H1 (cell line): ENCODE measurements around the gene NR1I2. TPM values are rescaled to one million over a fixed set of nuclear protein-coding genes. Genes with fewer than 3 reads are reported as not detected.

Experiments used
- CTCF ChIA-PET: fragments of 300-600 bp; sonication (Branson Sonifier 250); formaldehyde crosslinking; loops from one replicate; lab custom pipeline; 2021; ENCODE audit not compliant: partially characterized antibody; lab: Charles Lee
- POLR2A ChIA-PET: fragments of 300-600 bp; sonication (Branson Sonifier 250); formaldehyde crosslinking; loops from one replicate; lab custom pipeline; 2021; ENCODE audit warnings: inconsistent platforms; ENCODE audit not compliant: partially characterized antibody; lab: Charles Lee
- DNase-seq, 2 experiments: peaks; one replicate each; pipeline versions ENCODE4 v3.0.0 to v3.0.0-alpha.2; 2010 to 2022; ENCODE audit warnings: low spot score in 2 of 2, low read depth in 1 of 2, mixed read lengths in 1 of 2
- FAIRE-seq: peaks from 2 replicates; lab custom pipeline; 2011; peaks lifted over from hg19 to GRCh38; lab: Jason Lieb, UNC
- H2AFZ ChIP-seq: 2 replicates; pipeline ENCODE4 v1.8.1; 2012; ENCODE audit warnings: low read length, inconsistent platforms
- H2AK5ac ChIP-seq: 2 replicates; pipeline ENCODE4 v1.6.1; 2013; ENCODE audit warnings: low read depth, low read length
- H2BK120ac ChIP-seq: replicated peaks from 2 replicates; pipeline ENCODE3; 2013; ENCODE audit warnings: low read depth, low read length, inconsistent platforms
- H2BK12ac ChIP-seq: 2 replicates; pipeline ENCODE4 v1.6.1; 2013; ENCODE audit warnings: low read depth, low read length
- H2BK15ac ChIP-seq: 2 replicates; pipeline ENCODE4 v1.6.1; 2013; ENCODE audit warnings: low read length
- H2BK20ac ChIP-seq: 2 replicates; pipeline ENCODE4 v1.6.1; 2013; ENCODE audit warnings: low read length
- H2BK5ac ChIP-seq: 2 replicates; pipeline ENCODE4 v1.6.1; 2013; ENCODE audit warnings: low read depth, low read length
- H3K14ac ChIP-seq: 2 replicates; pipeline ENCODE4 v1.6.1; 2013; ENCODE audit warnings: inconsistent platforms; ENCODE audit not compliant: insufficient read length
- H3K18ac ChIP-seq: 2 replicates; pipeline ENCODE4 v1.6.1; 2013; ENCODE audit warnings: low read length; ENCODE audit errors: extremely low read depth
- H3K23ac ChIP-seq: 2 replicates; pipeline ENCODE4 v1.6.1; 2013; ENCODE audit warnings: inconsistent platforms; ENCODE audit not compliant: insufficient read length
- H3K23me2 ChIP-seq: 2 replicates; pipeline ENCODE4 v1.6.1; 2013; ENCODE audit warnings: low read depth, low read length
- H3K27ac ChIP-seq: 2 replicates; pipeline ENCODE4 v1.6.1; 2011; ENCODE audit warnings: low read depth, low read length, inconsistent platforms
- H3K27me3 ChIP-seq, 4 experiments: replicated peaks in 1 of 4; 1 replicate in 1 of 4; 2 replicates in 3 of 4; pipeline versions ENCODE4 v1.6.1 to v1.8.1; 2011 to 2013; ENCODE audit warnings: low read length in 3 of 4, mild to moderate bottlenecking in 3 of 4, inconsistent platforms in 2 of 4, mixed read lengths in 2 of 4, moderate library complexity in 1 of 4; ENCODE audit not compliant: control insufficient read depth in 3 of 4, insufficient read depth in 3 of 4; ENCODE audit errors: extremely low read depth in 1 of 4
- H3K36me3 ChIP-seq, 4 experiments: 2 replicates each; pipeline versions ENCODE4 v1.6.1 to v1.8.1; 2011 to 2013; ENCODE audit warnings: mild to moderate bottlenecking in 4 of 4, low read length in 3 of 4, moderate library complexity in 2 of 4, control low read depth in 1 of 4, inconsistent platforms in 1 of 4; ENCODE audit not compliant: insufficient read depth in 4 of 4, control insufficient read depth in 2 of 4
- H3K4ac ChIP-seq: replicated peaks from 2 replicates; pipeline ENCODE3; 2013; ENCODE audit warnings: low read length, low read depth, mixed read lengths, inconsistent platforms; ENCODE audit not compliant: insufficient read length
- H3K4me1 ChIP-seq, 4 experiments: replicated peaks in 1 of 4; 1 replicate in 1 of 4; 2 replicates in 3 of 4; pipeline versions ENCODE4 v1.6.1 to v1.8.1; 2011 to 2013; ENCODE audit warnings: low read length in 3 of 4, inconsistent platforms in 2 of 4, mixed read lengths in 1 of 4; ENCODE audit not compliant: insufficient read depth in 4 of 4, control insufficient read depth in 3 of 4
- H3K4me2 ChIP-seq, 2 experiments: 2 replicates each; pipeline versions ENCODE4 v1.6.1 to v1.8.1; 2011 to 2013; ENCODE audit warnings: low read depth in 2 of 2, low read length in 2 of 2, control low read depth in 1 of 2, inconsistent platforms in 1 of 2, mild to moderate bottlenecking in 1 of 2; ENCODE audit not compliant: insufficient read depth in 1 of 2
- H3K4me3 ChIP-seq, 4 experiments: fragments of 200-600, 300-600 bp in 1 of 4; sonication (generic), shearing (Covaris generic), sonication (Bioruptor Twin) in 1 of 4; 2 replicates each; pipeline versions ENCODE4 v1.5.1 to v1.8.1; 2011 to 2016; ENCODE audit warnings: low read length in 4 of 4, low read depth in 3 of 4, control low read depth in 2 of 4, inconsistent platforms in 2 of 4, mild to moderate bottlenecking in 2 of 4, mixed read lengths in 1 of 4, moderate library complexity in 1 of 4; ENCODE audit not compliant: insufficient read depth in 2 of 4; ENCODE audit errors: extremely low read depth in 1 of 4
- H3K56ac ChIP-seq: replicated peaks from 2 replicates; pipeline ENCODE3; 2013; ENCODE audit warnings: low read depth, mild to moderate bottlenecking, mixed read lengths, low read length, inconsistent platforms; ENCODE audit not compliant: insufficient read length
- H3K79me1 ChIP-seq: 2 replicates; pipeline ENCODE4 v1.6.1; 2013; ENCODE audit warnings: low read depth, low read length, control low read depth
- H3K79me2 ChIP-seq, 2 experiments: 2 replicates each; pipeline versions ENCODE4 v1.6.1 to v1.8.1; 2012 to 2013; ENCODE audit warnings: low read length in 2 of 2, mild to moderate bottlenecking in 2 of 2, inconsistent platforms in 1 of 2; ENCODE audit not compliant: insufficient read depth in 2 of 2, control insufficient read depth in 1 of 2
- H3K9ac ChIP-seq, 4 experiments: replicated peaks in 1 of 4; 1 replicate in 1 of 4; 2 replicates in 3 of 4; pipeline versions ENCODE4 v1.6.1 to v1.8.1; 2011 to 2013; ENCODE audit warnings: low read depth in 3 of 4, low read length in 3 of 4, control low read depth in 2 of 4, mild to moderate bottlenecking in 2 of 4, moderate library complexity in 2 of 4, inconsistent platforms in 1 of 4; ENCODE audit errors: extremely low read depth in 1 of 4
- H3K9me3 ChIP-seq, 2 experiments: 2 replicates each; pipeline versions ENCODE4 v1.6.1 to v1.8.1; 2012 to 2013; ENCODE audit warnings: mild to moderate bottlenecking in 2 of 2, moderate library complexity in 2 of 2, control low read depth in 1 of 2, inconsistent platforms in 1 of 2, low read depth in 1 of 2, low read length in 1 of 2, mixed read lengths in 1 of 2; ENCODE audit not compliant: insufficient read depth in 2 of 2
- H4K20me1 ChIP-seq, 2 experiments: replicated peaks in 1 of 2; 2 replicates each; pipeline versions ENCODE3 to v1.8.1; 2011 to 2013; ENCODE audit warnings: inconsistent platforms in 2 of 2, low read length in 2 of 2, mild to moderate bottlenecking in 1 of 2; ENCODE audit not compliant: insufficient read depth in 2 of 2, control insufficient read depth in 1 of 2
- H4K5ac ChIP-seq: 2 replicates; pipeline ENCODE4 v1.6.1; 2013; ENCODE audit warnings: low read length, low read depth, mixed read lengths, inconsistent platforms; ENCODE audit not compliant: insufficient read length
- H4K8ac ChIP-seq: 2 replicates; pipeline ENCODE4 v1.8.0; 2013; ENCODE audit warnings: mild to moderate bottlenecking, moderate library complexity, low read length, inconsistent platforms; ENCODE audit not compliant: insufficient read depth; ENCODE audit errors: extremely low read depth
- H4K91ac ChIP-seq: replicated peaks from 2 replicates; pipeline ENCODE3; 2013; ENCODE audit warnings: low read length, mixed read lengths, inconsistent platforms; ENCODE audit not compliant: insufficient read length
- ASH2L ChIP-seq: fragments of 200-600, 300-600 bp; sonication (generic); IDR thresholded peaks from one replicate; pipeline ENCODE4 v1.7.1; 2017; ENCODE audit warnings: low read length
- BCL11A ChIP-seq, 2 experiments: IDR thresholded peaks; one replicate each; pipeline ENCODE4 v1.6.1; 2011; ENCODE audit warnings: low read depth in 2 of 2, low read length in 2 of 2, mild to moderate bottlenecking in 2 of 2
- CEBPB ChIP-seq: IDR thresholded peaks from 2 replicates; pipeline ENCODE4 v1.6.1; 2012; ENCODE audit warnings: low read depth, low read length
- HDAC2 ChIP-seq, 2 experiments: fragments of 300-600 bp in 1 of 2; sonication (generic) in 1 of 2; IDR thresholded peaks; 2 replicates each; pipeline ENCODE4 v1.6.1; 2011 to 2012; ENCODE audit warnings: low read depth in 2 of 2, low read length in 2 of 2, mild to moderate bottlenecking in 2 of 2, moderate library complexity in 2 of 2, borderline replicate concordance in 1 of 2, inconsistent platforms in 1 of 2
- HDAC6 ChIP-seq: IDR thresholded peaks from one replicate; pipeline ENCODE4 v1.7.1; 2012; ENCODE audit warnings: low read depth, mild to moderate bottlenecking, inconsistent platforms, low read length, moderate library complexity
- JUN ChIP-seq: IDR thresholded peaks from 2 replicates; pipeline ENCODE4 v1.6.1; 2011; ENCODE audit warnings: low read depth, mild to moderate bottlenecking, improper control_type of control experiment, low read length
- RAD21 ChIP-seq, 2 experiments: IDR thresholded peaks in 1 of 2; conservative IDR thresholded peaks in 1 of 2; 2 replicates each; pipeline ENCODE4 v1.6.1; 2011; ENCODE audit warnings: low read depth in 2 of 2, low read length in 2 of 2, improper control_type of control experiment in 1 of 2, inconsistent platforms in 1 of 2, mild to moderate bottlenecking in 1 of 2, moderate library complexity in 1 of 2
- SP2 ChIP-seq: IDR thresholded peaks from 2 replicates; pipeline ENCODE4 v1.6.1; 2012; ENCODE audit warnings: mild to moderate bottlenecking, low read length, inconsistent platforms
- SP4 ChIP-seq: IDR thresholded peaks from 2 replicates; pipeline ENCODE4 v1.6.1; 2012; ENCODE audit warnings: low read length, inconsistent platforms
- TBP ChIP-seq: IDR thresholded peaks from 2 replicates; pipeline ENCODE4 v1.6.1; 2011; ENCODE audit warnings: low read depth, low read length, improper control_type of control experiment
- ZNF274 ChIP-seq: IDR thresholded peaks from 2 replicates; pipeline ENCODE4 v1.7.0; 2012; ENCODE audit warnings: low read length, borderline replicate concordance; ENCODE audit errors: extremely low read depth
- WGBS, 2 experiments: shearing (Covaris generic) in 1 of 2; methylation state at CpG; one replicate each; pipeline versions ENCODE4 v1.1.6 to v1.1.7; 2013 to 2015; ENCODE audit warnings: low lambda C conversion rate in 2 of 2, mixed read lengths in 2 of 2, inconsistent platforms in 1 of 2, low coverage in 1 of 2, missing lambda C conversion rate in 1 of 2; ENCODE audit not compliant: insufficient replicate concordance in 2 of 2, insufficient coverage in 1 of 2, insufficient read length in 1 of 2; ENCODE audit errors: extremely low coverage in 1 of 2, missing lambda C conversion rate in 1 of 2; 5-methylcytosine and 5-hydroxymethylcytosine counted together
- polyA plus RNA-seq, 7 experiments: library from polyadenylated mRNA; depleted of rRNA in 3 of 7; stranded (reverse) in 5 of 7; unstranded in 2 of 7; fragments of >200 nt in 5 of 7; fragments of 200-250 nt in 2 of 7; gene quantifications; 1 replicate in 5 of 7; 2 replicates in 1 of 7; 4 replicates in 1 of 7; pipeline versions ENCODE4 v1.2.1 to v1.2.3, GENCODE V29; 2011 to 2013; ENCODE audit warnings: missing spikeins in 2 of 7, mixed read lengths in 2 of 7
- total RNA-seq: library from RNA; stranded (reverse); fragmentation: NEBNext Ultra II Directional; extraction: Animal tissue kit (Norgen Biotek cat#: 25700); gene quantifications from 2 replicates; pipeline ENCODE4 v1.2.1, GENCODE V29; 2021

NR1I2 gene
- total and polyA plus RNA-seq, 2 of the 8 experiments (the other 6 are each of a cell fraction or from before 2014, with no cell fraction given), result 0.28 to 1.8 TPM

GRCh38 chr3:119748991-119749390, 32.9 kb upstream of the NR1I2 start:
- Histone ChIP-seq H2BK120ac (no peak overlapping the region), H3K4ac (no peak overlapping the region), H3K27ac (no peak overlapping the region), H3K9ac (no peak overlapping the region), H3K14ac (no peak overlapping the region), H4K5ac (no peak overlapping the region), H3K4me3 (no peak overlapping the region), H4K20me1 (no peaks in the 10 kb centered on the region), H3K27me3 (no peaks in the 10 kb centered on the region), H3K4me1 (no peaks in the 10 kb centered on the region), H2AK5ac (no peak overlapping the region), H2BK5ac (no peak overlapping the region), H3K36me3 (no peaks in the 10 kb centered on the region; a peak in 1 of 8 replicates), H3K23ac (no peak overlapping the region), H3K18ac (no peak overlapping the region), H3K79me1 (no peaks in the 10 kb centered on the region), H3K56ac (no peak overlapping the region), H3K4me2 (no peak overlapping the region), H3K23me2 (no peaks in the 10 kb centered on the region), H2BK20ac (no peak overlapping the region), H2BK15ac (no peak overlapping the region), H2BK12ac (no peak overlapping the region), H3K79me2 (no peaks in the 10 kb centered on the region), H2AFZ (no peak overlapping the region), H4K8ac (no peak overlapping the region), H4K91ac (no peak overlapping the region), H3K9me3 (no peaks in the 10 kb centered on the region)
- CTCF ChIA-PET, result no interaction called here
- POLR2A ChIA-PET, result no interaction called here
- FAIRE-seq (no peak), DNase-seq (no peak)
- TF ChIP-seq SP4, result no peak
- TF ChIP-seq HDAC6, result no peak
- TF ChIP-seq ASH2L, result no peak
- TF ChIP-seq JUN, result no peak
- no peak for TF ChIP-seq SP2
- TF ChIP-seq CEBPB, result no peak
- no peak for TF ChIP-seq RAD21 (IDR thresholded peaks at IDR 0.05 in 1 of 2, conservative IDR thresholded peaks at IDR 0.05 in 1 of 2; ENCODE audit: low read depth in 2 of 2, low read length in 2 of 2)
- no peak for TF ChIP-seq HDAC2 (IDR thresholded peaks at IDR 0.05; ENCODE audit: borderline replicate concordance in 1 of 2, low read depth in 2 of 2, low read length in 2 of 2)
- TF ChIP-seq TBP, result no peak
- no peak for TF ChIP-seq ZNF274
- TF ChIP-seq BCL11A (IDR thresholded peaks at IDR 0.05; ENCODE audit: low read depth in 2 of 2, low read length in 2 of 2), result no peak
- WGBS, 2 experiments, result 72% methylated on average over 1 of the region's 1 CpG; no CpG with 5 or more reads in 1 of the 2 experiments
